RWPE2 (cell line): ENCODE results near the gene MROH7.
"Not testable (repeated sequence)": the region's sequence is repeated elsewhere in the genome, so short reads cannot be mapped to it uniquely, and the experiment has no call there.

Experiments used
- ATAC-seq: fragments of 200-7000 bp; cut with Tn5 transposase; 3 replicates; pipeline ENCODE4 v1.9.1; 2021; ENCODE audit warnings: low read depth
- DNase-seq: peaks from one replicate; pipeline ENCODE4 v3.0.0-alpha.2; 2020; ENCODE audit warnings: low spot score
- H3K27ac ChIP-seq: fragments of 450-650 bp; 2 replicates; pipeline ENCODE4 v1.5.1; 2017; ENCODE audit warnings: mild to moderate bottlenecking; ENCODE audit not compliant: poor library complexity, severe bottlenecking
- H3K27me3 ChIP-seq: fragments of 250-450 bp; sonication (Bioruptor Pico); 2 replicates; pipeline ENCODE4 v1.5.1; 2021; ENCODE audit warnings: mild to moderate bottlenecking, moderate library complexity; ENCODE audit not compliant: insufficient read depth, poor library complexity, severe bottlenecking
- H3K36me3 ChIP-seq: fragments of 250-450 bp; sonication (Bioruptor Pico); 2 replicates; pipeline ENCODE4 v1.5.1; 2020; ENCODE audit warnings: low read depth, mild to moderate bottlenecking, moderate library complexity
- H3K4me1 ChIP-seq: fragments of 250-450 bp; sonication (Bioruptor Pico); 2 replicates; pipeline ENCODE4 v1.5.1; 2021; ENCODE audit warnings: mild to moderate bottlenecking, moderate library complexity; ENCODE audit not compliant: insufficient read depth, poor library complexity, severe bottlenecking
- H3K4me3 ChIP-seq: fragments of 250-450 bp; sonication (Bioruptor Pico); 2 replicates; pipeline ENCODE4 v1.5.1; 2021; ENCODE audit warnings: mild to moderate bottlenecking, moderate library complexity; ENCODE audit not compliant: severe bottlenecking
- H3K9me3 ChIP-seq: fragments of 250-450 bp; sonication (Bioruptor Pico); 2 replicates; pipeline ENCODE4 v1.5.1; 2021; ENCODE audit warnings: mild to moderate bottlenecking, moderate library complexity; ENCODE audit not compliant: severe bottlenecking
- CTCF ChIP-seq: fragments of 450-650 bp; IDR thresholded peaks from one replicate; pipeline ENCODE4 v1.5.1; 2017; ENCODE audit warnings: mild to moderate bottlenecking, moderate library complexity; ENCODE audit not compliant: poor library complexity, severe bottlenecking

The MROH7 gene

GRCh38 chr1:54623216-54624007 lies 18.2 kb upstream of the MROH7 start, which contains the start of gene FAM151A:
Gene FAM151A (minus strand): TSS chr1:54623525. CDS start chr1:54623395, 130 bp downstream.
- no peak within 1 kb of the TSS for H3K4me3 ChIP-seq

GRCh38 chr1:54624466-54625464 lies 16.8 kb upstream of the MROH7 start:
- H3K4me3 ChIP-seq, result no peak overlapping the region
- no peaks in the 10 kb centered on the region for H3K36me3 ChIP-seq
- no peaks in the 10 kb centered on the region for H3K27me3 ChIP-seq
- TF ChIP-seq CTCF, result no peak
- no peak for ATAC-seq
- DNase-seq, result no peak
- H3K9me3 ChIP-seq, result no peaks in the 10 kb centered on the region
- no peak overlapping the region for H3K27ac ChIP-seq
- H3K4me1 ChIP-seq, result no peaks in the 10 kb centered on the region

More at GRCh38 chr1:54623216-54624007, 18.2 kb upstream of the MROH7 start, which contains the start of gene FAM151A:
- no peaks in the 10 kb centered on the region for H3K4me1 ChIP-seq
- no peaks in the 10 kb centered on the region for H3K9me3 ChIP-seq
- H3K27me3 ChIP-seq, result no peaks in the 10 kb centered on the region
- DNase-seq, result no peak
- no peaks in the 10 kb centered on the region for H3K36me3 ChIP-seq
- no peak for TF ChIP-seq CTCF
- ATAC-seq, result no peak
- no peak within 1 kb of the TSS for H3K27ac ChIP-seq

GRCh38 chr1:54627196-54627595 lies 14.4 kb upstream of the MROH7 start:
- no peak for TF ChIP-seq CTCF
- DNase-seq (no peak), ATAC-seq (no peak)
- Histone ChIP-seq H3K4me3 (no peak overlapping the region), H3K27me3 (no peaks in the 10 kb centered on the region), H3K27ac (no peak overlapping the region), H3K36me3 (no peaks in the 10 kb centered on the region), H3K9me3 (no peaks in the 10 kb centered on the region), H3K4me1 (no peaks in the 10 kb centered on the region)

GRCh38 chr1:54635804-54636203 lies 5.8 kb upstream of the MROH7 start:
- H3K4me1 ChIP-seq, H3K9me3 ChIP-seq, H3K27ac ChIP-seq, ATAC-seq, DNase-seq, H3K27me3 ChIP-seq, H3K4me3 ChIP-seq, H3K36me3 ChIP-seq: not testable (repeated sequence)

- not testable (repeated sequence) for H3K4me3 ChIP-seq, H3K9me3 ChIP-seq, H3K36me3 ChIP-seq, ATAC-seq, H3K4me1 ChIP-seq, H3K27ac ChIP-seq, DNase-seq, H3K27me3 ChIP-seq
These were observed 4.8 kb upstream of the MROH7 start for GRCh38 chr1:54636461-54637446.
